Measurements from ENCODE around the gene CEP164.
"Not testable (repeated sequence)": the region's sequence is repeated elsewhere in the genome, so short reads cannot be mapped to it uniquely, and the experiment has no call there.

CEP164 gene

DNA sequence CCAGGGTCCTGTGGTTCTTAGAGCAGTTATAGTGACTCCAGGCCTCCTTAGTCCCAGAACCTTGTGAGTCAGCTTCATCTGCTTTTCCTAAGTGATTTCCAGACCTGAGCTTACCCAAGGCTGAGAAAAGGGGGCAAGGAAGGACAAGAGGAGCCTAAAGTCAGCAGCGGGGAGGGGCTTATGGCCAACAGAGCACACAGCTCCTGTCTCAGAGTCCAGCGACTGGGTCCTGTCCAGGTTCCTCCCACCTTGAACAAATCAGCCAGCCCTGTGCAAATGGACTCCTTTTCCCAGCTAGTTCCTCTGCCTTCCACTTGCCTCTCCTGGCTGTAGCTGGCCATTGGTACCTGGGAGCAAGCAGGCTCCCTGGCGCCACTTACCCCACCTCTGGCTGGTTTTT, 22.5 kb upstream of the CEP164 start:
- no peak for DNase-seq (ENCODE audit: low spot score)

DNA sequence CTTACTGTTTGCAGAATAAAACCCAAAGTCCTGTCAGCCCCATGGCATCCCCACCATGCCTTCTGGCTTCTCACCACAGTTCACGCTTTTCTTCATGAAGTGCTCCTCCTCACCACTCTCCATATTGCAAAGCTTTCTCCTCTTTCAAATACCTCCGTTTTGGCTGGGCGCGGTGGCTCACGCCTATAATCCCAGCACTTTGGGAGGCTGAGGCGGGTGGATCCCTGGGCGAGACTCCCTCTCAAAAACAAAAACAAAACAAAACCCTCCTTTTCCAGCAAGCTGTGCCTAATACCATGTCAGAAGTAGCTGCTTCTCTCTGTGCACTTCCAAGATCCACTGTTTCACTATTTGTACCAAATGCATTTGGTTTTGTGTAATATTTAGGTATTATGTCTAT, 18.3 kb upstream of the CEP164 start:
- no peak for DNase-seq (ENCODE audit: low spot score)

DNA sequence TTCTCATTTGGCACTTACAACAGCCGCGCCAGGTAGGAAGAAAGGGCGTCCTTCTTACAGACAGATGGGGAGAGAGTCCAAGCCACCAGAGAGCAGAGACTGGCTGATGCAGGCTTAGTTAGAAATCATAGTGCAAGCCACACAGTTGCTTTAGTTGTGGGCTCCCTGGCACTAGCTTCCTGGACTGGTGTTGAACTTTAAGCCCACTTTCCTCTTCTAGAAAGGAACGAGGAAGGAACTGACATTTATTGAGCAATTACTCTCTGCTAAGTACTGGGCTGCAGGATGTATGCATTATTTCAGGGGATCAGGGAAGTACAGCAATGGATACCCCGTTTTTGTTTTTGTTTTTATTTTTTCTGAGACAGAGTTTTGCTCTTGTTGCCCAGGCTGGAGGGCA, 14.6 kb upstream of the CEP164 start:
- no peak for DNase-seq (ENCODE audit: low spot score)

DNA sequence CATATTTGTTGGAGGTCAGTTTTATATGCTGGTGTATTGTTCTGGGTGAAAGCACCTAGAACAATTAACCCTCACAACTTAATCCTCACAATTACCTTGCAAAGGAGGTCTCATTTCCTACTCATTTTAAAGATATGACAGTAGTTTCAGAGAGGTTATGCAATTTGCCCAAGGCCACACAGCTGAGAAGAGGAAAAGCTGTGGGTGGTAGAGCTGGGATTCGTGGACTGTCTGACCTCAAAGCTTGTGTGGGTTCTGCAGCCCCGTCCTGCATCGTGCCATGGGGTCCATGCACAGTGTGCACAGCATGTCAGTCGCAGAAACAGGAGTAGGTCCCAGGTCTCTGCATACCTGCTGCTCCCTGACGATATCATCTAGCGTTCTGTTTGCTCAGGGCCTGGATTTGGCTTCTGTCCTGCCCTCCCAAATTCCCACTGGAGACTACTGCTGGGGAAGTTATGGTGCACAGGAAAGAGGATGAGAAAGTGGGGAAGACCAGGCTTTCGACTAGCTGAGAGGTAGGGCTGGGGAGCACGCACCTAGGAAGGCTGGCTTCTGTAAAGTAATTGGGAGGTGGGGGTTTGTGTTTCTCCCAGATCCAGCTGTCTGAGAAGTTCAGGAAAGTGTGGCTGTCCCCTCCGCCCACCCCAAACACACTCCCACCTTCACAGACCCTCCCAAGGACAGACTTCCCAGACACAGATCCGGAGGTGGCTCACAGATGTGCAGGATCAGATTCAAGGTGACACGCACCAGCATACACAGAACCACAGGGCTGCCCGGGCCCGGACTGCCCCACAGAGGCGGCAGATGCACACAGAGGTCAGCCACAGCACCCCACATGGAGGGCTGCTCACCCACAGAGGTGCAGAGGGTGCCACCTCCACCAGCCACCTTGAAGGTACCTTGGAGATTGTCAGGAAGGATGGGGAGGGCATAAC, 13.6 kb upstream of the CEP164 start:
- DNase-seq (ENCODE audit: low spot score) = no peak

DNA sequence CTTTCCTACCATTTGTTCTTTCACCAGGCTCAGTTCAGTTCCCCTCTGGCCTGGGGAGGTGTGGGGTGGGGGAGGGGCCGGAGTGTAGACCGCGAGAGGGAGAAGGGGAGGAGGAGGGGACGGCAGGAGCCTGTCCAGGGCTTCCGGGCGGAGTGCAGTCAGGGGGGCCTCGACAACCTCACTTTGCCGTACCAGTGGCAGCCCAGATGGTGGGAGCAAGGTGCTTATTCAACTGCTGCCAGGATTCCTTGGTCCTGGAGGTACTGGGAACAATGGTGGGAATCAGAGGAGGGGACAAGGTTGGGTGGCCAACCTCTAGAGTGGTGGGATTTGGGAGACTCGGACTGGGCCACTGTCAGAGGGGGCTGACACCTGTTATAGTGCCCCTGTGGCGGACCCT, 12.8 kb upstream of the CEP164 start:
- no peak for DNase-seq (ENCODE audit: low spot score)

DNA sequence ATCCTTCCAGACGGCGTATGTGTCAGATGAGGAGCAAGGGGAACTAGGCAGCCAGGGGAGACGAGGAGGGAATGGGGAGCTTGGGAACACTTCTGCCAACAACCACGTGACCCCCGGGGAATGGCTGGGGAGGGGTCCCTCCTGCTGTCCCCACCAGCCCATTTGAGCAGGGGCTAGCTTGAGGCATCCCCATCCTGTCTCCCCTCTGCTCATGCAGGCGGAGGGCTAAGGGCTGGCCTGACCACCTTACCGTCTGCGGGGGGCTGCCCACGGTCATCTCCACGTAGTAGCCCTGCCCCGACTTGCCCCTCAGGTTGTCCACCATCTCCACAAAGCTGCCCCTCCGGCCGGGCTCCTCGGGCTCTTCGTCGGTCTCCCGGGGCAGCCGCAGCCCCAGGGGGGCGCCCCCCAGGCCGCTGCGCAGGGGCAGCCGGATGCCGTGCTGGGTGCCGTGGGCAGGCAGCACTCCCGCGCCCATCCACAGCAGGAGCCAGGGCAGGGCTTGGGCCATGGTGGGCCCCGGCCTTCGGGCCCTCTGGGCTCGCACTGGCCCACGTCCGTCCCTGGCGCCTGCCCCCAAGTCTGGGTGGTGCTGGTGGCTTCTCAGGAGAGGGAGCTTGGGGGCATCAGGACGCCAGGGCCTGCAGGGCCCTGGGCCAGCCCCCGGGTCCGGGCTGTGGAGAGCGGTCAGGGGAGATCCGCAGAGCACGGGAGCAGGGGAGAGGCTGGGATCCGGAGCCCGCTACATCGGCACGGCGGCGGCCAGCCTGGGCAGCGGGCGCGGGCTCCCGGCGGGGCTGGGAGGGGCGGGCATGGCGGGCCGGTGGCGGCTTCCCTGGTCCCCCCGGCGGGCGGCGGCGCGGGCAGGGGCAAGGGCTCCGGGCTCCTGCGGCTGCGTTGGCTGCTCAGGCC, 12.1 kb upstream of the CEP164 start:
- no peak for DNase-seq (ENCODE audit: low spot score)

DNA sequence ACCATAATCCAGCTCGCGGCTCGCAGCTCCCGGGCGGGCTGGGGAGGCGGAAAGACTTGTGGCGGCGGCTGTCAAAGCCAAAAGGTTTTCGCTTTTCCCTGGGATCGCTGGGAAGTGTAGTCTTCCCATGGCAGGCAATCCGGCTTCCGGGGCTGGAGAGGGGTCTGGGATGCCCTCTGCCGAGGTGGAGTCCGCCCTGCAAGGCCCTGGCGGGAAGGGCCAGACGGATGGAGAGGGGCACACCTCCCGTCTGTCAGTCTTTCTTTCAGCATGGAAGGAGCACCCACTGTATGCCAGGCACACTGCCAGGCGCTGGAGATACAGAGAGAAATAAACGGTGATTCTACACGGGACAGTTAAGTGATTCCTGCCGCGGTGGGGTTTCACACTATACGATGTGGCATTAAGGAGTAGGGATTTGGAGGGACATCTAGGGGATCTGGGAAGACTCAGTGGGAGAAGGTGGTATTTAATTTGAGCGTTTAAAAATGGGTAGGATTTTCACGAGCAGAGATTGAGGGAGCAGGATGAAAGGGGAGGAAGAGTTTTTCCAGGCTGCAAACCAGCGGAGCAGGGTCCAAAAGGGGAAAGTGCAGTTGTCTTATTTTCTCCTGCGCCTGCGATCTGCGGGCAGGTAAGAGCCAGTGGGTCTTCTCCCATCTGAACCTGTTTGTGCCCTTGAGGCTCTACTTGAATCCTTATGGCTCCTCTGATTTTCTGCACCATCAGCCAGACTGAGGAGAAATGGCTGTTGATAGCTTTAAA, 11.3 kb upstream of the CEP164 start, which contains the start of gene BACE1:
Gene BACE1, minus strand, starts transcription at position 60 of the 765 bp plus-strand sequence. CDS start 461 bp downstream, outside the sequence.
- peak; percentile 91 for DNase-seq (ENCODE audit: low spot score)

DNA sequence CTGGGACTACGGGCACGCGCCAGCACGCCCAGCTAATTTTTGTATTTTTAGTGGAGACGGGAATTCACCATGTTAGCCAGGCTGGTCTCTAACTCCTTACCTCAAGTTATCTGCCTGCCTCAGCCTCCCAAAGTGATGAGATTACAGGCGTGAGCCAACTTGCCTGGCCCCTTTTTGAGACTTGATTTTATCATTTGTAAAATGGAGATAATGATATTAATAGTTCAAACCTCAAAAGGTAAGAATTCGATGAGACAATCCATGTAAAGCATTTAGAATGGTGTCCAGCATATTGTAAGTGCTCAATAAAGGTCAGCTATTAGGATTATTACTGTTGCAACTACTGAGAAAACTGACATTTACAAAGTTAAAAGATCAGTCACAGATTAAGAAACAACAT, 8.9 kb upstream of the CEP164 start:
- no peak for DNase-seq (ENCODE audit: low spot score)

DNA sequence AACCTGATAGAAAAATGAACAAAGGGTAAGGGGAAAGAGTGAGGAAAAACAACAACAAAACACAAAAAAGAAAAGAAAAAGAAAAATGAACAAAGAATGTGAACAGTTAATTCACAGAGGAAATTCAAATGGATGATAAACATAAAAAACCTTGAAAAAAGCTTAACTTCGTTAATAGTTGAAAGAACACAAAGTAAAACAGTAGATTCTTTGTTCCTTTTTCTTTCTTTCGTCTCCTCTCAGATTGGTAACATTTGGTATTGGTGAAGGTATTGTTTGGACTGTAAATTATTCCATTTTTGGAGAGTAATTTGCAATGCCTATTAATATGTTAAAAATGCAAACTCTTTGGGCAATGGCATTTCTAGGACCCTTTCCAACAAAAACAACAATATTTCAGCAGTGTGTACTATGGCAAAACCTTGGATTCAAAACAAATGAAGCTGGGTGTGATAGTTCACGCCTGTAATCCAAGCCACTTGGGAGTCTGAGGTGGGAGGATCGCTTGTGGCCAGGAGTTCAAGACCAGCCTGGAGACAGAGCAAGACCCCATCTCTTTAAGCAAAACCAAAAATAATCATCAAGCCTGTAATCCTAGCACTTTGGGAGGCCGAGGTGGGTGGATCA, 8.3 kb upstream of the CEP164 start:
- no peak for DNase-seq (ENCODE audit: low spot score)

DNA sequence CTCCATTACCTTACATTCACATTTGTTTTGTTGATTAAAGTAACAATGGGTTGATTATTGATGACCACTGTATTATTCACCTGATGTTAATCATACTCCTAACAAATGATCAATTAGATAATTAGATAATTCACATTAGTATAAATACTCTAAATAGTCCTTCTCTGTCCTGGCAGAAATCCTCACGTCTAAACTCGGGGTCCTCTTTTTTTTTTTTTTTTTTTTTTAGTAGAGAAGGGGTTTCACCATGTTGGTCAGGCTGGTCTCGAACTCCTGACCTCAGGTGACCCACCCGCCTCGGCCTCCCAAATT, 443 bp upstream of the CEP164 start:
- DNase-seq (ENCODE audit: low spot score) = not testable (repeated sequence)

DNA sequence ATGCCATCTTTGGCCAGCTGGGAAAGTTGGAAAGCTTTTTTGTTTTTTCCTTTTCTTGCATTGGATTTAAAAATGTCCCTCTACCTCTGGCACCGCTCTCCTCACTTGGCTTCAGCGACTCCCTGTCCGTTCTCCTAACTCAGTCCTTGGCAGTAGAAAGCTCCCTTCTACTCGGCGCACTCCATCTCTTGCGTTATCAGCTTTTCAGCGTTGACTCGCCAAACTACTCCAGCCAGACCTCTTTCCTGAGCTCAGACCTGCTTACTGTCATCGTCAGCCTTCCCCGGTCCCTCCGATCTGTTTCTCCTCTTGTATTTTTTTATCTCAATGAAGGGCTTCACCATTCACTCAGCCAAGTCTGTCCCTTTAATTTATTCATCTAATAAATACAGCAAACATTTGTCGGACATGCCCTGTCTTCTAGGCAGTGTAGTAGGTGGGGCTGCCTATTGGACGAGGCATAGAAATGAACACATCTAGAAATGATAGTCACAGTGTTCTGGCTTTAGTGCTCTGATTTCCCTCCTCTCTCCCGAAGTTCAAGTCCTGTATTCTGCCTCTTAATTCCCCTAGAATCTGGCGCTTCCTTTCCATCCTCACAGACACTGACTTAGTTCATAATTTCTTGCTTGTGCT, 839 bp downstream of the CEP164 start:
- DNase-seq (ENCODE audit: low spot score) = peak; percentile 26

DNA sequence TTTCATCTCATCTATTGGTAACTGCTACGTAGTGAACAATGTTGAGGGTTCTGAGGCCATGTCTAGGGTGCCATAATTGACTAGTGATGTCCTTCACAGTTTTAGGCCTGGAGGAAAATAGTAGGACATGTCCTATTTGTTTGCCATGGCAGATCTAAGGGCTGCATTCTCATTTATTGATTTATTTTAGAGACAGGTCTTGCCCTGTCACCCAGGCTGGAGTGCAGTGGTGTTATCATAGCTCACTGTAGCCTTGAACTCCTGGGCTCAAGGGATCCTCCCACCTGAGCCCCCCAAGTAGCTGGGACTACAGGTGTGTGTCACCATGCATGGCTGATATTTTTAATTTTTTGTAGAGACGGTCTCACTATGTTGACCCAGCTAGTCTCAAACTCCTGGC, 5.2 kb downstream of the CEP164 start:
- DNase-seq (ENCODE audit: low spot score) = no peak

DNA sequence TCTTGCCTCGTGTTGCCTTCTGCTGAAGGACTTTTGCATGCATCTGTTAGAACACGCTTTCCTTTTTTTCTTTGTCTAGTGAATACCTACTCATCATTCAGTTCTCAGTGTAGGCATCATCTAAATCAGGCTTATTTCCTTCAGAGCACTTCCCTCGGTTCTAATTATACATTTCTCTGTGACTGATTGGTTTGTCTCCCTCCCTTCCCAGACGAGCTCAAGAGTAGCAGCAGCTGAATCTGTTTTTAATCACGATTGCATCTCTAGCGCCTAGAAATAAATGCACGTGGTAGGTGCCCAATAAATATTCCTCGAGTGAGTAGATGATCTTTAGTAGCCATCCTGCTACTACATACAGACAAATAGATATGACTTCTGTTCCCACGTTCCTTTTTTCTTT, 6.3 kb downstream of the CEP164 start:
- no peak for DNase-seq (ENCODE audit: low spot score)

DNA sequence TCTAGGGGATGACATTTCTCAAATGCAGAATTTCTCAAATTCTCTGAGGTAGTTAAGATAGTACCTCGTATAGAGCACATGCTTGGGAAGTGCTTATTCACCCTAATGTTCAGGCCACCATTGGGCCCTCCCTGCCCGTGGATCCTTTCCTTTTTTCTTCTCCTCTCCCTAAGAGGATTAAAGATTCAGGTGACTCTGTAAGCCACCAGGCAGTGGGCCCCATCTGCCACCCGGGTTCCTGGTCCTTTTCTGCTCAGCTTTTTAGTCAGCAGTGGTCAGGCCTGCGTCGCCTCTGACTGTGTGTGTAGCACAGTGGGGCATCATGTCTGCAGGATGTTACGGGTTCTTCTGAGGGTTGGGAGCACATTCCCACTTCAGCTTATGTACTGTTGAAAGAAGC, 7.2 kb downstream of the CEP164 start:
- DNase-seq (ENCODE audit: low spot score) = no peak

DNA sequence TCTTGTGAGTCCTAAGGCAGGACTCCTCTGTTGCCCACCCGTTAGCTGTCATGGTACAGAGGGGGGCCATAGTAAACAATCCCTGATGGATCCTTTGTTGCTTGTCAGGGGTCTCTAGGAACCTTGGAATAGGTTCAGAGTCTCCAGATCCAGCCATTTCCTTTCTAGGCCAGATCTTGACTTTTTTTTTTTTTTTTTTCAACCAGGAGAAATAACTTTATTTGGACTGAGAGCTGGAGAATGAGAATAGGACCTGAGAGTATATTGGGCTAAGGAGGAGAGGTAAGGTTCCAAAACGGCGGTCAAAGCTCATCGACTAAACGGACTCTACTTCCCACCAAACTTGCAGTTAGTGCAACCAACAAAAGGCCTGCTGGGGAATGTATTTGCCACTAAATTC, 7.7 kb downstream of the CEP164 start:
- DNase-seq (ENCODE audit: low spot score) = no peak

DNA sequence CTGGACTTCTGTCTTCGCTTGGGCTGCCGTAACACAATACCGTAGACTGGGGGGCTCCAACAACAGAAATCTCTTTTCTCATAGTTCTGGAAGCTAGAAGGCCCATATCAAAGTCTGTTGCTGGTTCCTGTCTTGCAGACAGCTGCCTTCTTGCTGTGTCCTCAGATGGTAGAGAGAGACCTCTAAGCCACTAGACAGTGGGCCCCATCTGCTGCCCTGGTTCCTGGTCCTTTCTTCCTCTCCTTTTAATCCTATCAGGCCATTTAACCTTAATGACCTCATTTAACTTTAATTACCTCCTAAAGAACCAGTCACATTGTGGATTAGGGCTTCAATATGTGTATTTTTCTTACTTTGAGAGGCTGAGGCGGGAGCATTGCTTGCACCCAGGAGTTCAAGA, 9.4 kb downstream of the CEP164 start:
- no peak for DNase-seq (ENCODE audit: low spot score)

DNA sequence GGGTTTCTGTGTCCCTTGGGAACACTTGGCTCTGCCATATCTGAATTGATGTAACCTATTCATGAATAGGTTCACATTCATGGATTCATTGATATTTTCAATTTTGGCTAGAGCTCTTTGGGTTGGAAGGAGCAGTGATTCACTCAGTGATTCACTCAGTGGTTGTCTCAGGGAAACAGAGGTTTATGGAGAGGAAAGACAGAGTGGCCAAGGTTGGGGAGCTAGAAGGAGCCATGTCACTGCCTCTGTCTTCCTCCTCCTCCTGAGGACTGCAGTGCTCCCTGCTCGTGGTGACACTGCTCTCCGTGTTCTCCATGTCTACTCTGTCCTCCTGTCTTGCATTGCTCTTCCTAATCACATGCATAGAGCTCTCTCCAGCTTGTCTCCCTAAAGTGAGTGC, 17.4 kb downstream of the CEP164 start:
- DNase-seq (ENCODE audit: low spot score) = no peak

DNA sequence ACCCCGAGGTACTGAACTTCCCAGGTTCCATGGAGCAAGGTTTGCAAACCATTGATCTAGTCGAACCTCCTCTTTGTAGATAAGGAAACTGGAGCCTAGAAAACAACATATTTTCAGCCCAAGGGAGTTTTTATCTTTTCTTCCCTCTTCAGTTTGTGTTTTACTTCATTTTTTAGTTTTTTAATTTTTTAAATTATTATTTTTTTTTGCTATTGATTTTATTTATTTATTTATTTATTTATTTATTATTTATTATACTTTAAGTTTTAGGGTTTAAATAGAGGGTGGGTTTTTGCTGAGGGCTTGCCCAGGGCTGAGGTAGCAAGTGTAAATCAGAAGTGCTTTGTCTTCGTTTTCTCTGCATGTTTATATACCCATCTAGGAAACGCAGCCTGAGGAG, 26.9 kb downstream of the CEP164 start:
- no peak for DNase-seq (ENCODE audit: low spot score)

DNA sequence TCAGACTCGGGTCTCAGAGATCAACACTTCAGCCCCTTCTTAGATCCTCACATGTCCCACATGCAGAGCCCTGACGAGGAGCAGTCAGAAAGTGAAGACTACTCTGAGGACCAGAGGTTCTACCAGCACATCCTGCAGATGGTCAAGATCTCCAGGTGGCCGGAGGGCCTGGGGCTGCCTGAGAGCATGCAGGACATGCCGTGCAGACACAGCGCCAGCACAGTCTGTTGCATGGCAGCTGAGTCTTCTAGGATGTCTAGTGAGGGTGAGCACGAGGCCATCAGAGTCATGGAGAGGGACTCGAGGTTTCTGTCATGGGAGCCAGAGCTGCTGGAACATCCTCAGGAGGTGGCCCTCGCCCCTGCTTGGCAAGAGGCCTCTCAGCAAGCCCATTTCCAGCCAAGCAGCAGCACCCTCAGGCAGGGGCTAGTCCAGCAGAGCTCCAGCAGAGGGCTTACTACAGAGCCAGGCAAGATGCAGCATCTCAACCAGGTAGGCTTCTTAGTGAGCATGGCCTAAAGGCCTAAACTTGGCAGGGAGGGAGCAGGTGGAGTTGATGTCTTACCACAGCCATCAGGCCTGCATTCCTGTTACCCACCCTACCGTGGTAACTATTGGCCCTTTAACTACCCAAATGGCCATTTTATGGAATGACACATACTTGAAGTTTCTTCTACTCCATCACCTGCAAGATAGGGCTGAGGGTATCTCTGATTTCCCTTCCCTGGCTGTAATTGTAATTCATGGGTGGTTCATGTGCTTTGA, 28.7 kb downstream of the CEP164 start:
- no peak for DNase-seq (ENCODE audit: low spot score)

DNA sequence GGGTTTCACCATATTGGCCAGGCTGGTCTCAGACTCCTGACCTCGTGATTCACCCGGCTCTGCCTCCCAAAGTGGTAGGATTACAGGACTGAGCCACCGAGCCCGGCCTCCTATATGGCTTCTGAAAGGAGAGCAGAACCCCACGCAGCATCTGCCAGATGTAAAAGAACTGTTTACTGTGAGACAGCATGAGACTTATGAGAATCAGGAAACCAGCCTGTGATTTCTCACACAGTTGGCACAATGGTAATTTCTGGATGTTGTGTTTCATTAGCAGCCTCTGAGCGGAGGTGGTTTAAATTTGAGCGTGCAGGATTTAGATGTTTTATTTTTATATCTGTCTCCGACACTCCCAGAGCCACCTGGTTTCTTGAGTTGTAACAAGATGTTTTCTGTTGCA, 33.8 kb downstream of the CEP164 start:
- no peak for DNase-seq (ENCODE audit: low spot score)

DNA sequence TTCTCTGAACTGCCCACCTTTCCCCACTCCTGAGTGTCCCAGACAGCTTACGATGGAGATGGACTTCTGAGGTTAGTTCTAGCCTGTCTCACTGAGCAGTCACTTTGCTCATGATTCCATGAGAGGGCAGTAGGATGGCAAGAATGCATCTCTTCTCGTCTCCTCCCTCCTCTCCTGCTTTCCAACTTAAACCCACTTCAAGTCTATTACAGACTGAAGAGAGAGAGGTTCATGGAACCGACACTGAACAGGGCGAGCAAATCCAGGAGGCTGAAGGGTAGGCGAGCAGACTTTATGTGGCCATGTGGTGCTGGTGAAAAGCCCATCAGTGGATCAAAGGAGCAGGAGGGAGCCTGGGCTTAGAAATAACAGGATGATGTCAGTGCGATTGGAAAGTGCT, 38.6 kb downstream of the CEP164 start:
- DNase-seq (ENCODE audit: low spot score) = no peak
